ENCODE data around the gene PCSK9. TPM values are rescaled to one million over a fixed set of nuclear protein-coding genes. Genes with fewer than 3 reads are reported as not detected.

Gene PCSK9
- total RNA-seq, 2 experiments from 2014 or later, result not detected

DNA sequence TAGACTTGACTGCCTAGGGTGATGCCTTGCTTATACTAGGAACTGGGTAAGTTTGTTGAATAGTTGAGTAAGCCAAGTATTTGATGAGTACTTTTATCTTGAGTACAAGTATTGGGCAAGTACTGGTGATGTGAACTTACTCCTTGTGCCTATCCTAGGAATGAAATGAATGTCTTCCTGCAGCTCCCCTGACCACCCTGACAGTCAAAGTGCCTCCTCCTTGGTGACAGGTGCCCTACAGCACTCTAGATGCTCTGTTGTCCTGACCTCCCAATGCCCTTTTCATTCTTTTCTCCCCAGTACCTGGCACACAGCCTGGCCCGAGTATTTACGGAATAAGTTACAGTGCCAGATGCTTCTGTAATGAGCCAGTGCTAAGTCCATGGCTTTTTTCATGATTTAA, 25.5 kb downstream of the PCSK9 start:
- intact Hi-C loops (cut with micrococcal nuclease), result no loop called here
- DNase-seq, result no peak
- CTCF ChIA-PET, result interaction anchor here (1.3 kb wide), 1 partner anchor 22 kb away, joined by 3 read pairs; no protein-coding TSS in a partner anchor
- no peaks in the 10 kb centered on the region for H3K9me3 Mint-ChIP-seq
- H3K27ac Mint-ChIP-seq, result no peak overlapping the region
- H3K27me3 Mint-ChIP-seq (ENCODE audit: low read depth), result no peaks in the 10 kb centered on the region
- H3K4me3 Mint-ChIP-seq, result no peak overlapping the region
- peaks cover 9% of the 10 kb centered on the region for H3K4me1 Mint-ChIP-seq (ENCODE audit: low read depth)
- peaks cover 28% of the 10 kb centered on the region for H3K36me3 Mint-ChIP-seq (ENCODE audit: low read depth)

DNA sequence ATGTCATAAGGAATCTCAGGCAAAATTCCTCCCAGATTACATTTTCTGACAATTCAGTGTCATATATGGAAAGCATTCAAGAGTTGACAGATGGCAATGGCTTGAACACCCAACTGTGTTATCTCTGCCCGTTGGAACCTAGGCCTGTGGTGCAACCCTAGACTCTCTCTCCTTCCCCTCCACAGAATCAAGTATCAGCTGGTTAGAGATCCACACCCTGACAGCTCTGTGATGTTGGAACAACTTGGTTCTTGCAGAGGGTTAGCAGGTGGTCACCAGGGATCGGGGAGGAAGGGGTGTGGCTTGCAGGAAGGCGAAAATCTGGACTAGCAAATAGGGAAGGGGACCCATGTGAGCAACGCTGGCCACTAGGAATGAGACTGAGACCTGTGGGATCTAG, 26.3 kb downstream of the PCSK9 start:
- no peaks in the 10 kb centered on the region for H3K27me3 Mint-ChIP-seq (ENCODE audit: low read depth)
- no peak for DNase-seq
- CTCF ChIA-PET, result no interaction called here
- H3K9me3 Mint-ChIP-seq, result no peaks in the 10 kb centered on the region
- no peak overlapping the region for H3K27ac Mint-ChIP-seq
- H3K4me1 Mint-ChIP-seq (ENCODE audit: low read depth), result peaks cover 4% of the 10 kb centered on the region
- H3K4me3 Mint-ChIP-seq, result no peak overlapping the region
- intact Hi-C loops (cut with micrococcal nuclease), result no loop called here
- H3K36me3 Mint-ChIP-seq (ENCODE audit: low read depth), result peaks cover 36% of the 10 kb centered on the region

GRCh38 chr1:55067022-55067778, 27.9 kb downstream of the PCSK9 start:
- intact Hi-C loops (cut with micrococcal nuclease), result no loop called here
- H3K36me3 Mint-ChIP-seq (ENCODE audit: low read depth), result peaks cover 46% of the 10 kb centered on the region
- CTCF ChIA-PET, result no interaction called here
- no peak overlapping the region for H3K4me3 Mint-ChIP-seq
- no peaks in the 10 kb centered on the region for H3K9me3 Mint-ChIP-seq
- H3K4me1 Mint-ChIP-seq (ENCODE audit: low read depth), result no peaks in the 10 kb centered on the region
- no peak overlapping the region for H3K27ac Mint-ChIP-seq
- H3K27me3 Mint-ChIP-seq (ENCODE audit: low read depth), result no peaks in the 10 kb centered on the region
- no peak for DNase-seq

- CTCF ChIA-PET, result no interaction called here
Measured at GRCh38 chr1:55067914-55068313, 28.6 kb downstream of the PCSK9 start.

GRCh38 chr1:55068638-55069037, 29.3 kb downstream of the PCSK9 start:
- CTCF ChIA-PET, result no interaction called here
- no peak overlapping the region for H3K4me3 Mint-ChIP-seq
- H3K9me3 Mint-ChIP-seq, result no peaks in the 10 kb centered on the region
- peaks cover 58% of the 10 kb centered on the region for H3K36me3 Mint-ChIP-seq (ENCODE audit: low read depth)
- no peak overlapping the region for H3K27ac Mint-ChIP-seq
- peaks cover 12% of the 10 kb centered on the region for H3K4me1 Mint-ChIP-seq (ENCODE audit: low read depth)
- intact Hi-C loops (cut with micrococcal nuclease), result no loop called here
- no peaks in the 10 kb centered on the region for H3K27me3 Mint-ChIP-seq (ENCODE audit: low read depth)
- no peak for DNase-seq

More at GRCh38 chr1:55067914-55068313, 28.6 kb downstream of the PCSK9 start:
- intact Hi-C loops (cut with micrococcal nuclease), result no loop called here
- H3K27me3 Mint-ChIP-seq (ENCODE audit: low read depth), result no peaks in the 10 kb centered on the region
- H3K9me3 Mint-ChIP-seq, result no peaks in the 10 kb centered on the region
- H3K36me3 Mint-ChIP-seq (ENCODE audit: low read depth), result peaks cover 52% of the 10 kb centered on the region
- no peak overlapping the region for H3K4me3 Mint-ChIP-seq
- H3K4me1 Mint-ChIP-seq (ENCODE audit: low read depth), result peaks cover 5% of the 10 kb centered on the region
- no peak for DNase-seq
- H3K27ac Mint-ChIP-seq, result no peak overlapping the region

GRCh38 chr1:55069280-55069679, 29.9 kb downstream of the PCSK9 start:
- peaks cover 60% of the 10 kb centered on the region for H3K36me3 Mint-ChIP-seq (ENCODE audit: low read depth)
- CTCF ChIA-PET, result no interaction called here
- no peak overlapping the region for H3K4me3 Mint-ChIP-seq
- no peaks in the 10 kb centered on the region for H3K27me3 Mint-ChIP-seq (ENCODE audit: low read depth)
- no peak overlapping the region for H3K27ac Mint-ChIP-seq
- intact Hi-C loops (cut with micrococcal nuclease), result no loop called here
- no peak for DNase-seq
- H3K4me1 Mint-ChIP-seq (ENCODE audit: low read depth), result peaks cover 16% of the 10 kb centered on the region
- H3K9me3 Mint-ChIP-seq, result no peaks in the 10 kb centered on the region

- CTCF ChIA-PET, result interaction anchor here (0.5 to 1.2 kb wide), 5 partner anchors 11 to 711 kb away, joined by 3 to 4 read pairs (median 4); no protein-coding TSS in a partner anchor
- intact Hi-C loops (cut with micrococcal nuclease), result loop anchor here (5.0 kb wide), 1 partner anchor 142 kb away; no protein-coding TSS in a partner anchor
- Mint-ChIP-seq H3K4me3 (no peak overlapping the region), H3K9me3 (no peaks in the 10 kb centered on the region), H3K27ac (no peak overlapping the region), H3K4me1 (ENCODE audit: low read depth) (peaks cover 16% of the 10 kb centered on the region), H3K36me3 (ENCODE audit: low read depth) (peaks cover 66% of the 10 kb centered on the region), H3K27me3 (ENCODE audit: low read depth) (no peaks in the 10 kb centered on the region)
- DNase-seq, result no peak
Measured at GRCh38 chr1:55070293-55071164, 31.2 kb downstream of the PCSK9 start.

GRCh38 chr1:55071477-55071876, 32.1 kb downstream of the PCSK9 start:
- CTCF ChIA-PET, result interaction anchor here (0.6 to 1.2 kb wide), 4 partner anchors 12 to 212 kb away, joined by 3 to 4 read pairs (median 4); no protein-coding TSS in a partner anchor
- Mint-ChIP-seq H3K27me3 (ENCODE audit: low read depth) (no peaks in the 10 kb centered on the region), H3K9me3 (no peaks in the 10 kb centered on the region), H3K4me3 (no peak overlapping the region), H3K36me3 (ENCODE audit: low read depth) (peaks cover 62% of the 10 kb centered on the region), H3K27ac (no peak overlapping the region), H3K4me1 (ENCODE audit: low read depth) (peaks cover 16% of the 10 kb centered on the region)
- intact Hi-C loops (cut with micrococcal nuclease), result loop anchor here (5.0 kb wide), 1 partner anchor 141 kb away; no protein-coding TSS in a partner anchor
- peak; percentile 39 for DNase-seq

DNA sequence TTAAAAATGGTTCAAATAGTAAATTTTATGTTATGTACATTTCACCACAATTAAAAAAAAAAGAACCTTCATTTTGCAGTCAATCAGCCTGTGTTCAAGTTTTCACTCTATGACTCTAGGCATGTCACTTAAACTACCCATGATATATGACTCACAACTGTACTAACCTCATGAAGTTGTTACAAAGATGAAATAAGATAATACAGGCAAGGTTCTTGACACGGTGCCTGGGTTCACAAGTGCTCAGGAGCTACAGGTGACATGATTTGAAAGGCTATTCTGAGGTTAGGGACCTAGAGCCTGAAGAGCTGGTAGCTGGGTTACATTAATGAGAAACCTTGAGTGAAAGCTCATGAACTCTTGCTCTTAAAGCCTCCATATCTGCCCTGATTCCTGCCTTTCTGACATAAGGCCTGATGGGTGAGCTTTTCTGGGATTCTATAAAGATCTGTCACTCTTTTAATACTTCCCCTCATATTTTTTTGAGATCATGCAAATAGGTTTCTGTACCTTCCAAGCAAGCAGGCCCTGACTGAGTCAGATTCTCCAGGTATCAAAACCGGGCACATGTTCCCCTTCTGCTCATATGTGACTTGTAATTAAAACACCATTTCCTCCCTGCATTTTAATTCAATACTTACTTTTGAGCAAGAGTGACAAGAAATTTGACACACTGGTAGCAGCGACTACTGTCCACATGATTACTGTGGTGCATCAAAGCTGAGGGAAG, 34.0 kb downstream of the PCSK9 start:
- H3K4me1 Mint-ChIP-seq (ENCODE audit: low read depth), result peaks cover 16% of the 10 kb centered on the region
- H3K9me3 Mint-ChIP-seq, result no peaks in the 10 kb centered on the region
- H3K27me3 Mint-ChIP-seq (ENCODE audit: low read depth), result no peaks in the 10 kb centered on the region
- H3K4me3 Mint-ChIP-seq, result peak overlapping the region; percentile 5
- peaks cover 52% of the 10 kb centered on the region for H3K36me3 Mint-ChIP-seq (ENCODE audit: low read depth)
- peak; percentile 58 for DNase-seq
- CTCF ChIA-PET, result interaction anchor here (0.6 to 1.7 kb wide), 5 partner anchors 10 to 348 kb away, joined by 3 to 5 read pairs (median 3); no protein-coding TSS in a partner anchor
- intact Hi-C loops (cut with micrococcal nuclease), result loop anchor here (1.0 to 5.0 kb wide), 5 partner anchors 13 to 265 kb away; no protein-coding TSS in a partner anchor
- H3K27ac Mint-ChIP-seq, result peak overlapping the region; percentile 90

DNA sequence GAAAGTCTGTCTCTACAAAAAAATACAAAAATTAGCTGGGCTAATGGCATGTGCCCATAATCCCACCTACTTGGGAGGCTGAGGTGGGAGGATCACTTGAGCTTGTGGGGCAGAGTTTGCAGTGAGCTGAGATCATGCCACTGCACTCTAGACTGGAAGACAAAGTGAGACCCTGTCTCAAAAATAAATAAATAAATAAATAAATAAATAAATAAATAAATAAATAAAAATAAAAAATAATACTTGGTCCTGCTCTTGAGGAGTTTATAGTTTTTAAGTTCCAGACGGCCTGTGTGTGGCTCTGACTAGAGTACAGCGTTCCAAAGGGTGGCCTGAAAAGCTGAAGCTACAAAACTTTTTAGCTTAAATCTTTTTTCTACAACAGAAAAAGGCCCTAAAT, 35.1 kb downstream of the PCSK9 start:
- DNase-seq, result no peak
- CTCF ChIA-PET, result interaction anchor here (1.2 kb wide), 1 partner anchor 130 kb away, joined by 3 read pairs; no protein-coding TSS in a partner anchor
- H3K27me3 Mint-ChIP-seq (ENCODE audit: low read depth), result no peaks in the 10 kb centered on the region
- H3K4me1 Mint-ChIP-seq (ENCODE audit: low read depth), result peaks cover 16% of the 10 kb centered on the region
- intact Hi-C loops (cut with micrococcal nuclease), result loop anchor here (5.0 kb wide), 1 partner anchor 138 kb away; no protein-coding TSS in a partner anchor
- H3K36me3 Mint-ChIP-seq (ENCODE audit: low read depth), result peaks cover 45% of the 10 kb centered on the region
- H3K27ac Mint-ChIP-seq, result peak overlapping the region; percentile 90
- no peaks in the 10 kb centered on the region for H3K9me3 Mint-ChIP-seq
- H3K4me3 Mint-ChIP-seq, result no peak overlapping the region

GRCh38 chr1:55076356-55076755, 37.0 kb downstream of the PCSK9 start:
- H3K9me3 Mint-ChIP-seq, result no peaks in the 10 kb centered on the region
- H3K27me3 Mint-ChIP-seq (ENCODE audit: low read depth), result no peaks in the 10 kb centered on the region
- H3K4me3 Mint-ChIP-seq, result no peak overlapping the region
- CTCF ChIA-PET, result no interaction called here
- no peak overlapping the region for H3K27ac Mint-ChIP-seq
- intact Hi-C loops (cut with micrococcal nuclease), result loop anchor here (5.0 kb wide), 1 partner anchor 41 kb away; no protein-coding TSS in a partner anchor
- H3K36me3 Mint-ChIP-seq (ENCODE audit: low read depth), result peaks cover 40% of the 10 kb centered on the region
- no peak for DNase-seq
- peaks cover 16% of the 10 kb centered on the region for H3K4me1 Mint-ChIP-seq (ENCODE audit: low read depth)

GRCh38 chr1:55078470-55078869, 39.1 kb downstream of the PCSK9 start:
- intact Hi-C loops (cut with micrococcal nuclease), result loop anchor here (5.0 kb wide), 1 partner anchor 39 kb away; no protein-coding TSS in a partner anchor
- H3K36me3 Mint-ChIP-seq (ENCODE audit: low read depth), result peaks cover 28% of the 10 kb centered on the region
- H3K4me3 Mint-ChIP-seq, result no peak overlapping the region
- no peaks in the 10 kb centered on the region for H3K9me3 Mint-ChIP-seq
- H3K27me3 Mint-ChIP-seq (ENCODE audit: low read depth), result no peaks in the 10 kb centered on the region
- H3K27ac Mint-ChIP-seq, result no peak overlapping the region
- peaks cover 6% of the 10 kb centered on the region for H3K4me1 Mint-ChIP-seq (ENCODE audit: low read depth)
- CTCF ChIA-PET, result no interaction called here
- DNase-seq, result no peak

Data from activated naive CD4-positive, alpha-beta T cell treated with anti-CD3 and anti-CD28 coated beads for 36 hours (primary cell).